ENCODE results near the gene VPS33B. TPM values are rescaled to one million over a fixed set of nuclear protein-coding genes. Genes with fewer than 3 reads are reported as not detected.

VPS33B gene
- total RNA-seq, 4 donors from 2014 or later, result 3.3 to 7.7 (median 4.3) TPM

- Histone ChIP-seq H3K9me3 (no peaks in the 10 kb centered on the region), H3K4me3 (no peak overlapping the region), H3K27ac (no peak overlapping the region), H3K4me1 (no peaks in the 10 kb centered on the region), H3K27me3 (no peaks in the 10 kb centered on the region), H3K36me3 (no peaks in the 10 kb centered on the region)
- in situ Hi-C loops (cut with MboI; ENCODE audit: low sequenced_read_pairs in 4 of 4), result no loop called here
- intact Hi-C loops (cut with DNase I; ENCODE audit: low total_unique reads), result no loop called here
- TF ChIP-seq POLR2A (IDR thresholded peaks at IDR 0.05), result no peak
- TF ChIP-seq, protein P1, sequence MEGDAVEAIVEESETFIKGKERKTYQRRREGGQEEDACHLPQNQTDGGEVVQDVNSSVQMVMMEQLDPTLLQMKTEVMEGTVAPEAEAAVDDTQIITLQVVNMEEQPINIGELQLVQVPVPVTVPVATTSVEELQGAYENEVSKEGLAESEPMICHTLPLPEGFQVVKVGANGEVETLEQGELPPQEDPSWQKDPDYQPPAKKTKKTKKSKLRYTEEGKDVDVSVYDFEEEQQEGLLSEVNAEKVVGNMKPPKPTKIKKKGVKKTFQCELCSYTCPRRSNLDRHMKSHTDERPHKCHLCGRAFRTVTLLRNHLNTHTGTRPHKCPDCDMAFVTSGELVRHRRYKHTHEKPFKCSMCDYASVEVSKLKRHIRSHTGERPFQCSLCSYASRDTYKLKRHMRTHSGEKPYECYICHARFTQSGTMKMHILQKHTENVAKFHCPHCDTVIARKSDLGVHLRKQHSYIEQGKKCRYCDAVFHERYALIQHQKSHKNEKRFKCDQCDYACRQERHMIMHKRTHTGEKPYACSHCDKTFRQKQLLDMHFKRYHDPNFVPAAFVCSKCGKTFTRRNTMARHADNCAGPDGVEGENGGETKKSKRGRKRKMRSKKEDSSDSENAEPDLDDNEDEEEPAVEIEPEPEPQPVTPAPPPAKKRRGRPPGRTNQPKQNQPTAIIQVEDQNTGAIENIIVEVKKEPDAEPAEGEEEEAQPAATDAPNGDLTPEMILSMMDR (IDR thresholded peaks at IDR 0.05 in 4 of 5, conservative IDR thresholded peaks at IDR 0.05 in 1 of 5), result no peak
- ATAC-seq (no peak), DNase-seq (no peak)
Observed at GRCh38 chr15:90987561-90988141, 34.7 kb downstream of the VPS33B start.

GRCh38 chr15:90986790-90987507 is 35.4 kb downstream of the VPS33B start:
- H3K27me3 ChIP-seq, result no peaks in the 10 kb centered on the region
- TF ChIP-seq POLR2A (IDR thresholded peaks at IDR 0.05), result no peak
- TF ChIP-seq, protein P1 (IDR thresholded peaks at IDR 0.05 in 4 of 5, conservative IDR thresholded peaks at IDR 0.05 in 1 of 5), result no peak
- no peak for DNase-seq
- in situ Hi-C loops (cut with MboI; ENCODE audit: low sequenced_read_pairs in 4 of 4) (no loop called here), intact Hi-C loops (cut with DNase I; ENCODE audit: low total_unique reads) (no loop called here)
- no peaks in the 10 kb centered on the region for H3K4me1 ChIP-seq
- H3K27ac ChIP-seq, result no peak overlapping the region
- H3K36me3 ChIP-seq, result no peaks in the 10 kb centered on the region
- H3K4me3 ChIP-seq, result no peak overlapping the region
- ATAC-seq, result no peak
- no peaks in the 10 kb centered on the region for H3K9me3 ChIP-seq

GRCh38 chr15:90982135-90982534 is 40.3 kb downstream of the VPS33B start:
- DNase-seq, result no peak
- no peaks in the 10 kb centered on the region for H3K9me3 ChIP-seq
- no peak overlapping the region for H3K4me3 ChIP-seq
- no peaks in the 10 kb centered on the region for H3K36me3 ChIP-seq
- in situ Hi-C loops (cut with MboI; ENCODE audit: low sequenced_read_pairs in 4 of 4), result no loop called here
- intact Hi-C loops (cut with DNase I; ENCODE audit: low total_unique reads), result no loop called here
- no peaks in the 10 kb centered on the region for H3K4me1 ChIP-seq
- H3K27me3 ChIP-seq, result no peaks in the 10 kb centered on the region
- no peak for TF ChIP-seq POLR2A (IDR thresholded peaks at IDR 0.05)
- TF ChIP-seq, protein P1 (IDR thresholded peaks at IDR 0.05 in 4 of 5, conservative IDR thresholded peaks at IDR 0.05 in 1 of 5), result no peak
- ATAC-seq, result no peak
- H3K27ac ChIP-seq, result no peak overlapping the region

DNA sequence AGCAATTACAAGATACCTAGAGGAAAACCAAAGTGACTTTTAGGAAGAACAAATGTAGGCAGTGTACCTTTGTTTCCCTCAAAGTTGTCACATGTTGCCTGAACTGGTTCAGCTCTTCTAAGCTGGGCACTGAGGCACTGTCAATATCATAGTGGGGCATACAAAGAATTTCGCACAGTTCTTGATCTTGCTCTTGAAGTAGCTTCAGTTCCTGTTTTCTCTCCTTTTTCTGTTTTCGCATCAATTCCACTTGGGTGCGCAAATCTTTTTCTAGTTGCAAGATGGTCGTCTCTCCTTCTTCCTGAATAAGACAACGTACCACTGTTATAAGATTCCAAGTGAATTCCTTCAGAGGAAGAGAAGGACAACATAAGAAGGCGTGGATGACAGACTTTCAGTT is 40.7 kb downstream of the VPS33B start:
- Histone ChIP-seq H3K36me3 (no peaks in the 10 kb centered on the region), H3K27ac (no peak overlapping the region), H3K27me3 (no peaks in the 10 kb centered on the region), H3K4me1 (no peaks in the 10 kb centered on the region), H3K9me3 (no peaks in the 10 kb centered on the region), H3K4me3 (no peak overlapping the region)
- intact Hi-C loops (cut with DNase I; ENCODE audit: low total_unique reads) (no loop called here), in situ Hi-C loops (cut with MboI; ENCODE audit: low sequenced_read_pairs in 4 of 4) (no loop called here)
- TF ChIP-seq POLR2A (IDR thresholded peaks at IDR 0.05), result no peak
- TF ChIP-seq, protein P1 (IDR thresholded peaks at IDR 0.05 in 4 of 5, conservative IDR thresholded peaks at IDR 0.05 in 1 of 5), result no peak
- DNase-seq, result no peak
- no peak for ATAC-seq
